SIG-M5 (cell line): ENCODE measurements around the gene PSMD1.

Experiments used
- DNase-seq: peaks from one replicate; lab custom pipeline; 2025; lab: John Stamatoyannopoulos, UW

Gene PSMD1

GRCh38 chr2:231034291-231034882 is 22.3 kb upstream of the PSMD1 start:
- no peak for DNase-seq

GRCh38 chr2:231036131-231036530 is 20.5 kb upstream of the PSMD1 start:
- DNase-seq: no peak

- no peak for DNase-seq
Observed at GRCh38 chr2:231036578-231037106, 20.0 kb upstream of the PSMD1 start.

GRCh38 chr2:231037202-231037730 is 19.4 kb upstream of the PSMD1 start, which contains the start of gene C2orf72:
C2orf72 (plus strand) TSS chr2:231037523; CDS start chr2:231037566, 43 bp downstream.
- no peak for DNase-seq

- DNase-seq: no peak
Observed at GRCh38 chr2:231037731-231038482, 18.8 kb upstream of the PSMD1 start.

GRCh38 chr2:231038483-231039293 is 18.0 kb upstream of the PSMD1 start:
- no peak for DNase-seq

GRCh38 chr2:231039294-231039664 is 17.4 kb upstream of the PSMD1 start:
- no peak for DNase-seq

GRCh38 chr2:231039821-231040364 is 16.8 kb upstream of the PSMD1 start:
- DNase-seq: no peak

GRCh38 chr2:231041061-231041689 is 15.5 kb upstream of the PSMD1 start:
- no peak for DNase-seq

- DNase-seq: no peak
Observed at GRCh38 chr2:231043796-231044195, 12.9 kb upstream of the PSMD1 start.

GRCh38 chr2:231046916-231047273 is 9.8 kb upstream of the PSMD1 start:
- DNase-seq: no peak

- no peak for DNase-seq
Observed at GRCh38 chr2:231047274-231047922, 9.3 kb upstream of the PSMD1 start.

GRCh38 chr2:231047923-231048915 is 8.4 kb upstream of the PSMD1 start:
- DNase-seq: no peak

- no peak for DNase-seq
Observed at GRCh38 chr2:231049286-231050017, 7.2 kb upstream of the PSMD1 start.

GRCh38 chr2:231050018-231050901 is 6.4 kb upstream of the PSMD1 start:
- DNase-seq: no peak

GRCh38 chr2:231051116-231051515 is 5.6 kb upstream of the PSMD1 start:
- no peak for DNase-seq

- DNase-seq: peak; percentile 27
Observed at GRCh38 chr2:231052494-231053451, 3.9 kb upstream of the PSMD1 start.
